Measurements from ENCODE around the gene TTC7B.

DNA sequence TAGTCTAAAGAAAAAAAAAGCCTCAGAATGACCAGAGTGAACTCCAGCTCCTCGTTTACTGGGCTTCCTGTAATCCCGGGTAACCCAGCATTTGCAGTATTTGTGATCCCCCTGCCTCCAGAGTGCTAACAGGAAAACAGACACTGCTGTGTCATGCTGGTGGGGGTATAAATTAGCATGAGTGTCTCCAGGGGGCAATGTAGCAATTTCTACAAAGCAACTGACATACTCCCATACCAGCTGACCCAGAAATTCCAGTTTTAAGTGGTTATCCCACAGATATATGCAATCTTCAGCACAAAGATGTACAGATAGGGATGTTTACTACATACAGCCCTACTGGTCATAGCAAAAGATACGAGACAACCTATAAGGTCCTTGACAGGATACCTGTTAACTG lies 18.8 kb downstream of the TTC7B start:
- TF ChIP-seq, protein P1, sequence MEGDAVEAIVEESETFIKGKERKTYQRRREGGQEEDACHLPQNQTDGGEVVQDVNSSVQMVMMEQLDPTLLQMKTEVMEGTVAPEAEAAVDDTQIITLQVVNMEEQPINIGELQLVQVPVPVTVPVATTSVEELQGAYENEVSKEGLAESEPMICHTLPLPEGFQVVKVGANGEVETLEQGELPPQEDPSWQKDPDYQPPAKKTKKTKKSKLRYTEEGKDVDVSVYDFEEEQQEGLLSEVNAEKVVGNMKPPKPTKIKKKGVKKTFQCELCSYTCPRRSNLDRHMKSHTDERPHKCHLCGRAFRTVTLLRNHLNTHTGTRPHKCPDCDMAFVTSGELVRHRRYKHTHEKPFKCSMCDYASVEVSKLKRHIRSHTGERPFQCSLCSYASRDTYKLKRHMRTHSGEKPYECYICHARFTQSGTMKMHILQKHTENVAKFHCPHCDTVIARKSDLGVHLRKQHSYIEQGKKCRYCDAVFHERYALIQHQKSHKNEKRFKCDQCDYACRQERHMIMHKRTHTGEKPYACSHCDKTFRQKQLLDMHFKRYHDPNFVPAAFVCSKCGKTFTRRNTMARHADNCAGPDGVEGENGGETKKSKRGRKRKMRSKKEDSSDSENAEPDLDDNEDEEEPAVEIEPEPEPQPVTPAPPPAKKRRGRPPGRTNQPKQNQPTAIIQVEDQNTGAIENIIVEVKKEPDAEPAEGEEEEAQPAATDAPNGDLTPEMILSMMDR (IDR thresholded peaks at IDR 0.05 in 2 of 3, conservative IDR thresholded peaks at IDR 0.05 in 1 of 3; ENCODE audit: borderline replicate concordance in 1 of 3, insufficient read depth in 1 of 3, low read depth in 2 of 3, low read length in 2 of 3): no peak
- TF ChIP-seq EZH2 (IDR thresholded peaks at IDR 0.05): no peak
- TF ChIP-seq POLR2A (IDR thresholded peaks at IDR 0.05; ENCODE audit: borderline replicate concordance, extremely low read depth, insufficient read depth, insufficient read length): no peak
- TF ChIP-seq POLR2AphosphoS5 (IDR thresholded peaks at IDR 0.05; ENCODE audit: low read depth, low read length): no peak
- no peak for TF ChIP-seq ZFX (IDR thresholded peaks at IDR 0.05)
